PC-3 (cell line): ENCODE measurements around the gene ENPP1. TPM values are rescaled to one million over a fixed set of nuclear protein-coding genes. Genes with fewer than 3 reads are reported as not detected.

Experiments
- ATAC-seq: fragments of 200-7000 bp; cut with Tn5 transposase; 2 replicates; pipeline ENCODE4 v1.9.1; 2020; ENCODE audit warnings: mild to moderate bottlenecking, moderate library complexity
- BruUV-seq: library from RNA; stranded (reverse); fragments of 400-500 nt; replicated peaks from 2 replicates; lab custom pipeline; 2021; lab: Mats Ljungman, UMichigan
- CTCF ChIA-PET: fragments of 300-600 bp; sonication (Branson Sonifier 250); formaldehyde crosslinking; loops from one replicate; lab custom pipeline; 2022; ENCODE audit warnings: antibody characterized with exemption; lab: Charles Lee
- POLR2A ChIA-PET: fragments of 300-600 bp; sonication (Branson Sonifier 250); formaldehyde crosslinking; loops from one replicate; lab custom pipeline; 2022; ENCODE audit warnings: antibody characterized with exemption; ENCODE audit not compliant: unreplicated experiment; lab: Charles Lee
- DNase-seq: peaks from one replicate; pipeline ENCODE4 v3.0.0-alpha.2; 2015
- H2AFZ ChIP-seq: fragments of 300-600 bp; sonication (generic); 2 replicates; pipeline ENCODE4 v1.6.0; 2016; ENCODE audit warnings: antibody characterized with exemption, low read length
- H3F3A ChIP-seq: fragments of 300-600 bp; sonication (generic); one replicate; pipeline ENCODE4 v1.6.0; 2017; ENCODE audit warnings: antibody characterized with exemption, low read length, control low read depth, mild to moderate bottlenecking; ENCODE audit not compliant: unreplicated experiment
- H3K27ac ChIP-seq: fragments of 300-600 bp; sonication (generic); 2 replicates; pipeline ENCODE4 v1.5.1; 2016; ENCODE audit warnings: mild to moderate bottlenecking, low read length
- H3K27me3 ChIP-seq: fragments of 300-600 bp; sonication (generic); 2 replicates; pipeline ENCODE4 v1.6.1; 2016; ENCODE audit warnings: low read length, mixed read lengths
- H3K36me3 ChIP-seq: fragments of 300-600 bp; sonication (generic); 2 replicates; pipeline ENCODE4 v1.6.1; 2016; ENCODE audit warnings: low read depth, mixed run types, low read length, mixed read lengths
- H3K4me1 ChIP-seq: fragments of 300-600 bp; sonication (generic); 2 replicates; pipeline ENCODE4 v1.5.1; 2016; ENCODE audit warnings: low read length; ENCODE audit not compliant: insufficient read depth
- H3K4me2 ChIP-seq: fragments of 300-600 bp; sonication (generic); 2 replicates; pipeline ENCODE4 v1.6.0; 2016; ENCODE audit warnings: low read length
- H3K4me3 ChIP-seq: fragments of 300-600 bp; sonication (generic); 2 replicates; pipeline ENCODE4 v1.5.1; 2016; ENCODE audit warnings: mild to moderate bottlenecking, low read length, mixed read lengths
- H3K79me2 ChIP-seq: fragments of 300-600 bp; sonication (generic); 2 replicates; pipeline ENCODE4 v1.6.1; 2017; ENCODE audit warnings: low read length, mixed read lengths
- H3K9ac ChIP-seq: fragments of 300-600 bp; sonication (generic); 2 replicates; pipeline ENCODE4 v1.6.0; 2016; ENCODE audit warnings: mild to moderate bottlenecking, low read length
- H3K9me2 ChIP-seq: fragments of 300-600 bp; sonication (generic); replicated peaks from 2 replicates; pipeline ENCODE4 v1.6.1; 2016; ENCODE audit warnings: mixed run types, low read length, mixed read lengths
- H3K9me3 ChIP-seq: fragments of 300-600 bp; sonication (generic); 2 replicates; pipeline ENCODE4 v1.6.1; 2016; ENCODE audit warnings: low read length, mixed read lengths
- H4K20me1 ChIP-seq: fragments of 300-600 bp; sonication (generic); 2 replicates; pipeline ENCODE4 v1.6.1; 2016; ENCODE audit warnings: low read length, mixed read lengths
- EZH2 ChIP-seq: fragments of 300-600 bp; sonication (generic); IDR thresholded peaks from one replicate; pipeline ENCODE4 v1.6.1; 2017; ENCODE audit warnings: antibody characterized with exemption, mild to moderate bottlenecking, low read length; ENCODE audit not compliant: unreplicated experiment
- EZH2phosphoT487 ChIP-seq: fragments of 300-600 bp; sonication (generic); IDR thresholded peaks from 2 replicates; pipeline ENCODE4 v1.6.1; 2018; ENCODE audit warnings: mild to moderate bottlenecking, antibody characterized with exemption, low read length, borderline replicate concordance
- intact Hi-C: fragments of 100-400 bp; cut with micrococcal nuclease; formaldehyde crosslinking; loops from 2 replicates; pipeline ENCODE4 v1.9.0; 2023
- total RNA-seq: library from RNA; depleted of rRNA; stranded (reverse); fragments of >200 nt; gene quantifications from 2 replicates; pipeline ENCODE4 v1.2.3, GENCODE V29; 2014
- TF ChIP-seq, protein P1 (sequence below): fragments of 300-600 bp; sonication (generic); conservative IDR thresholded peaks from 2 replicates; pipeline ENCODE4 v1.5.1; 2017; ENCODE audit warnings: antibody characterized with exemption, low read depth, mild to moderate bottlenecking, low read length

ENPP1 gene
- total RNA-seq, 1 experiment from 2014 or later: 5.1 TPM

DNA sequence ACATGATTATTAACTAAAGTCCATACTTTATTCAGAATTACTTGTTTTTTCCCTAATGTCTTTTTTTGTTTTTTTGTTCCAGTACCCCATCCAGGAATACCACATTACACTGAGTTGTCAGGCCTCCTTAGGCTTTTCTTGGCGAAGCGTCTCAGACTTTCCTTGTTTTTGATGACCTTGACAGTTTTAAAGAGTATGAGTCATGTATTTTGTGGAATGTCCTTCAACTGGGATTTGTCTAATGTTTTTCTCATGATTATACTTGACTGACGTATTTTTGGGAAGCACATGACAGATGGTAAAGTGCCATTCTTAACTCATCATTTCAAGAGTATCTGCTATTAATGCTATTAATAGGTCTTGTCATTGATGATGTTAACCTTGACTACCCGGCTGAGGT, 23.6 kb downstream of the ENPP1 start:
- H3K9me2 ChIP-seq: no peaks in the 10 kb centered on the region
- no peak overlapping the region for H3K4me3 ChIP-seq
- no peaks in the 10 kb centered on the region for H4K20me1 ChIP-seq
- no peak overlapping the region for H2AFZ ChIP-seq
- peak; percentile 61 for ATAC-seq
- H3F3A ChIP-seq: no peaks in the 10 kb centered on the region
- H3K9ac ChIP-seq: no peak overlapping the region
- H3K4me2 ChIP-seq: no peak overlapping the region
- H3K27ac ChIP-seq: no peak overlapping the region
- no peaks in the 10 kb centered on the region for H3K27me3 ChIP-seq
- no peaks in the 10 kb centered on the region for H3K9me3 ChIP-seq
- BruUV-seq: no TSS peak
- CTCF ChIA-PET: interaction anchor here (0.6 kb wide), 1 partner anchor 136 kb away, joined by 3 read pairs; no protein-coding TSS in a partner anchor
- TF ChIP-seq EZH2 (no peak), EZH2phosphoT487 (no peak)
- TF ChIP-seq, protein P1, sequence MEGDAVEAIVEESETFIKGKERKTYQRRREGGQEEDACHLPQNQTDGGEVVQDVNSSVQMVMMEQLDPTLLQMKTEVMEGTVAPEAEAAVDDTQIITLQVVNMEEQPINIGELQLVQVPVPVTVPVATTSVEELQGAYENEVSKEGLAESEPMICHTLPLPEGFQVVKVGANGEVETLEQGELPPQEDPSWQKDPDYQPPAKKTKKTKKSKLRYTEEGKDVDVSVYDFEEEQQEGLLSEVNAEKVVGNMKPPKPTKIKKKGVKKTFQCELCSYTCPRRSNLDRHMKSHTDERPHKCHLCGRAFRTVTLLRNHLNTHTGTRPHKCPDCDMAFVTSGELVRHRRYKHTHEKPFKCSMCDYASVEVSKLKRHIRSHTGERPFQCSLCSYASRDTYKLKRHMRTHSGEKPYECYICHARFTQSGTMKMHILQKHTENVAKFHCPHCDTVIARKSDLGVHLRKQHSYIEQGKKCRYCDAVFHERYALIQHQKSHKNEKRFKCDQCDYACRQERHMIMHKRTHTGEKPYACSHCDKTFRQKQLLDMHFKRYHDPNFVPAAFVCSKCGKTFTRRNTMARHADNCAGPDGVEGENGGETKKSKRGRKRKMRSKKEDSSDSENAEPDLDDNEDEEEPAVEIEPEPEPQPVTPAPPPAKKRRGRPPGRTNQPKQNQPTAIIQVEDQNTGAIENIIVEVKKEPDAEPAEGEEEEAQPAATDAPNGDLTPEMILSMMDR: no peak
- H3K4me1 ChIP-seq: peaks cover 4% of the 10 kb centered on the region; the same call in 1 of the 2 replicates
- intact Hi-C loops: no loop called here
- H3K79me2 ChIP-seq: no peaks in the 10 kb centered on the region
- POLR2A ChIA-PET: interaction anchor here (0.6 kb wide), 1 partner anchor 13 kb away, joined by 6 read pairs; no protein-coding TSS in a partner anchor
- peak; percentile 38 for DNase-seq
- H3K36me3 ChIP-seq: no peaks in the 10 kb centered on the region

DNA sequence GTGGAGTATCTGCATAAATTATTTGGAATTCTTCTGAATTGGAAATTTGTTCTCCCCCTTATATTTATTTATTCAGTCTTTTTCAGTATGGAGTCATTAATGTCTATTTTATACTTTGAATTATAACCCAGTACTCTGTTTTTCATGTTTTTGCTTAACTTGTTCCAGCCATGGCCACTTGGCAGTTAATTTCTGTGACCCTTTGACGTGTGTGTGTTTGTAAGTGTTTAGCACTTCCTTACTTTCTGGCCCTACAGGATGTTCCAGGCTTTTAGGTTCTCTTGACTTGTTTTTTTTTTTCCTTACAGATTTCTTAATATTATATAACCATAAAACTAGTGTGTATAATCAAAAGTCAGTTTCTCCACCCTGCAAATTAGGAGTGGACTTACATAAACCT, 24.1 kb downstream of the ENPP1 start:
- H3F3A ChIP-seq: no peaks in the 10 kb centered on the region
- H2AFZ ChIP-seq: no peak overlapping the region
- H3K27me3 ChIP-seq: no peaks in the 10 kb centered on the region
- TF ChIP-seq EZH2 (no peak), EZH2phosphoT487 (no peak)
- TF ChIP-seq, protein P1: no peak
- ATAC-seq (no peak), DNase-seq (no peak)
- CTCF ChIA-PET: no interaction called here
- H3K79me2 ChIP-seq: no peaks in the 10 kb centered on the region
- no peaks in the 10 kb centered on the region for H3K9me3 ChIP-seq
- no peaks in the 10 kb centered on the region for H4K20me1 ChIP-seq
- BruUV-seq: no TSS peak
- POLR2A ChIA-PET: no interaction called here
- H3K9ac ChIP-seq: no peak overlapping the region
- no peak overlapping the region for H3K4me3 ChIP-seq
- H3K27ac ChIP-seq: no peak overlapping the region
- intact Hi-C loops: no loop called here
- H3K9me2 ChIP-seq: no peaks in the 10 kb centered on the region
- H3K36me3 ChIP-seq: no peaks in the 10 kb centered on the region
- no peak overlapping the region for H3K4me2 ChIP-seq
- peaks cover 9% of the 10 kb centered on the region; the same call in 1 of the 2 replicates for H3K4me1 ChIP-seq

DNA sequence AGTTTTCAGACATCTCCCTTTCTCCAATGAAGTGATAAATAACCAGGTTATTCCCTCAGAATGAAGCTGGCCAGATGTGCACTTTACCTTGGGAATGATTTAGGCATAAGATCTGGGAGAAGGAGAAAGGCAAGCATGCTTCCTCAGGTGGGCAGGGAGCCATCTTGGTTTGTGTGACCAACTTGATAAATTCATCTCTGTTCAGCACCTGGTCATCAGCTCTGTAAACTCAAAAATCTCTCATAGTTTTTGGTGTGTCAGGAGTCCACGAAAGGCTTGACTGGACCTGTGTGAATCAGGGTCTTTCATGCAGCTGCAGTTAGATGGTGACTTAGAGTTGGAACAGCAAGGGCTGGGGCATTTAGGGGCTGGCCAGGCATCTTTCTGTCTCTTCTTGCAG, 24.5 kb downstream of the ENPP1 start:
- no peaks in the 10 kb centered on the region for H3K79me2 ChIP-seq
- H4K20me1 ChIP-seq: no peaks in the 10 kb centered on the region
- no peaks in the 10 kb centered on the region for H3K36me3 ChIP-seq
- no peak for TF ChIP-seq EZH2
- TF ChIP-seq, protein P1: no peak
- no peak for TF ChIP-seq EZH2phosphoT487
- no peak overlapping the region for H3K27ac ChIP-seq
- no peaks in the 10 kb centered on the region for H3K9me3 ChIP-seq
- no peak overlapping the region for H3K4me2 ChIP-seq
- intact Hi-C loops: no loop called here
- peaks cover 9% of the 10 kb centered on the region; the same call in 1 of the 2 replicates for H3K4me1 ChIP-seq
- no peak for ATAC-seq
- BruUV-seq: no TSS peak
- H3K9me2 ChIP-seq: no peaks in the 10 kb centered on the region
- H3K4me3 ChIP-seq: no peak overlapping the region
- ChIA-PET CTCF (no interaction called here), POLR2A (no interaction called here)
- H3K9ac ChIP-seq: no peak overlapping the region
- H3F3A ChIP-seq: no peaks in the 10 kb centered on the region
- H2AFZ ChIP-seq: no peak overlapping the region
- H3K27me3 ChIP-seq: no peaks in the 10 kb centered on the region
- DNase-seq: no peak
